Esophagus muscularis mucosa (tissue), 4 donors: ENCODE results near the gene SLC14A1. TPM values are rescaled to one million over a fixed set of nuclear protein-coding genes. Genes with fewer than 3 reads are reported as not detected.

Experiments used
- DNase-seq: peaks from one replicate; pipeline ENCODE4 v3.0.0-alpha.2; 2017; ENCODE audit errors: extremely low spot score
- H3K27ac ChIP-seq, 4 donors: fragments of 200-600 bp; sonication (generic); replicated peaks in 1 of 4; 1 replicate in 3 of 4; 2 replicates in 1 of 4; pipeline ENCODE4 v1.5.1; 2016 to 2019; ENCODE audit warnings: mild to moderate bottlenecking in 1 of 4
- H3K27me3 ChIP-seq, 4 donors: fragments of 200-600 bp; sonication (generic); one replicate each; pipeline versions ENCODE4 v1.5.1 to v1.6.0; 2016 to 2019
- H3K36me3 ChIP-seq, 4 donors: fragments of 200-600 bp; sonication (generic); one replicate each; pipeline ENCODE4 v1.5.1; 2016 to 2019
- H3K4me1 ChIP-seq, 4 donors: fragments of 200-600 bp; sonication (generic); one replicate each; pipeline ENCODE4 v1.5.1; 2016 to 2019
- H3K4me3 ChIP-seq, 4 donors: fragments of 200-600 bp; sonication (generic); 1 replicate in 2 of 4; 2 replicates in 2 of 4; pipeline ENCODE4 v1.5.1; 2016 to 2019; ENCODE audit warnings: mild to moderate bottlenecking in 4 of 4, moderate library complexity in 1 of 4
- H3K9me3 ChIP-seq, 4 donors: fragments of 200-600 bp; sonication (generic); 1 replicate in 3 of 4; 2 replicates in 1 of 4; pipeline ENCODE4 v1.5.1; 2016 to 2019
- EP300 ChIP-seq: sonication (generic); formaldehyde crosslinking; IDR thresholded peaks from one replicate; pipeline ENCODE4 v1.6.1; 2017; ENCODE audit warnings: antibody characterized with exemption
- POLR2A ChIP-seq: fragments of 450-650 bp; IDR thresholded peaks from one replicate; pipeline ENCODE4 v1.6.1; 2017; ENCODE audit warnings: antibody characterized with exemption, moderate library complexity, mild to moderate bottlenecking, low read depth
- POLR2AphosphoS5 ChIP-seq, 2 donors: sonication (generic); formaldehyde crosslinking; IDR thresholded peaks; one replicate each; pipeline ENCODE4 v1.6.1; 2017; ENCODE audit warnings: antibody characterized with exemption in 2 of 2
- WGBS: methylation state at CpG from one replicate; pipeline ENCODE4 v1.1.5; 2018; 5-methylcytosine and 5-hydroxymethylcytosine counted together
- intact Hi-C: fragments of 100-400 bp; cut with DNase I; formaldehyde crosslinking; loops from one replicate; pipeline ENCODE4 v1.15.1; 2023
- total RNA-seq, 4 donors: library from RNA; depleted of rRNA; stranded (reverse); fragments of >200 nt; gene quantifications; one replicate each; pipeline versions ENCODE4 v1.1.0 to v1.2.1, GENCODE V29; 2016
- TF ChIP-seq, protein P1 (sequence below), 3 experiments: fragments of 200-600 bp in 2 of 3; fragments of 450-650 bp in 1 of 3; sonication (generic) in 2 of 3; IDR thresholded peaks; one replicate each; pipeline ENCODE4 v1.5.1; 2017 to 2019; ENCODE audit warnings: antibody characterized with exemption in 3 of 3, mild to moderate bottlenecking in 2 of 3, moderate library complexity in 1 of 3

The SLC14A1 gene
- total RNA-seq = 1 to 10 TPM in 3 of 4 donors, under 1 TPM in 1; 0.42 to 4.8 (median 1.5) TPM

GRCh38 chr18:45723567-45724355, at the start of gene SLC14A1:
Gene SLC14A1, plus strand, starts transcription at chr18:45724181. Its CDS starts 6,140 bp downstream, at chr18:45730321.
- no peaks in the 10 kb centered on the region for H3K36me3 ChIP-seq
- peaks cover 0 to 3% (median 0%) of the 10 kb centered on the region in 4 donors for H3K4me1 ChIP-seq
- no peak within 1 kb of the TSS for H3K4me3 ChIP-seq
- DNase-seq = no peak
- TF ChIP-seq, protein P1, sequence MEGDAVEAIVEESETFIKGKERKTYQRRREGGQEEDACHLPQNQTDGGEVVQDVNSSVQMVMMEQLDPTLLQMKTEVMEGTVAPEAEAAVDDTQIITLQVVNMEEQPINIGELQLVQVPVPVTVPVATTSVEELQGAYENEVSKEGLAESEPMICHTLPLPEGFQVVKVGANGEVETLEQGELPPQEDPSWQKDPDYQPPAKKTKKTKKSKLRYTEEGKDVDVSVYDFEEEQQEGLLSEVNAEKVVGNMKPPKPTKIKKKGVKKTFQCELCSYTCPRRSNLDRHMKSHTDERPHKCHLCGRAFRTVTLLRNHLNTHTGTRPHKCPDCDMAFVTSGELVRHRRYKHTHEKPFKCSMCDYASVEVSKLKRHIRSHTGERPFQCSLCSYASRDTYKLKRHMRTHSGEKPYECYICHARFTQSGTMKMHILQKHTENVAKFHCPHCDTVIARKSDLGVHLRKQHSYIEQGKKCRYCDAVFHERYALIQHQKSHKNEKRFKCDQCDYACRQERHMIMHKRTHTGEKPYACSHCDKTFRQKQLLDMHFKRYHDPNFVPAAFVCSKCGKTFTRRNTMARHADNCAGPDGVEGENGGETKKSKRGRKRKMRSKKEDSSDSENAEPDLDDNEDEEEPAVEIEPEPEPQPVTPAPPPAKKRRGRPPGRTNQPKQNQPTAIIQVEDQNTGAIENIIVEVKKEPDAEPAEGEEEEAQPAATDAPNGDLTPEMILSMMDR (IDR thresholded peaks at IDR 0.05) = no peak
- TF ChIP-seq POLR2A (no peak), POLR2AphosphoS5 (IDR thresholded peaks at IDR 0.05) (no peak), EP300 (no peak)
- no peaks in the 10 kb centered on the region for H3K9me3 ChIP-seq
- peaks cover 0 to 12% (median 0%) of the 10 kb centered on the region in 4 donors for H3K27me3 ChIP-seq
- WGBS = 72% methylated on average over 6 of the region's 6 CpGs
- intact Hi-C loops = no loop called here
- H3K27ac ChIP-seq = no peak within 1 kb of the TSS

GRCh38 chr18:45677276-45677807, 46.6 kb upstream of the SLC14A1 start:
- Histone ChIP-seq H3K9me3 (no peaks in the 10 kb centered on the region), H3K4me1 (no peaks in the 10 kb centered on the region), H3K36me3 (no peaks in the 10 kb centered on the region), H3K4me3 (no peak overlapping the region), H3K27me3 (peaks cover 0 to 2% (median 0%) of the 10 kb centered on the region in 4 donors), H3K27ac (no peak overlapping the region)
- 88% methylated on average over 4 of the region's 4 CpGs for WGBS
- TF ChIP-seq POLR2A (no peak), EP300 (no peak), POLR2AphosphoS5 (IDR thresholded peaks at IDR 0.05) (no peak)
- TF ChIP-seq, protein P1 (IDR thresholded peaks at IDR 0.05) = no peak
- intact Hi-C loops = no loop called here
- DNase-seq = no peak

- H3K4me1 ChIP-seq = no peaks in the 10 kb centered on the region
- H3K9me3 ChIP-seq = no peaks in the 10 kb centered on the region
- TF ChIP-seq POLR2AphosphoS5 (IDR thresholded peaks at IDR 0.05) (no peak), EP300 (no peak), POLR2A (no peak)
- TF ChIP-seq, protein P1 (IDR thresholded peaks at IDR 0.05) = no peak
- H3K27me3 ChIP-seq = peaks cover 0 to 4% (median 0%) of the 10 kb centered on the region in 4 donors
- intact Hi-C loops = no loop called here
- no peak overlapping the region for H3K4me3 ChIP-seq
- 85% methylated on average over 4 of the region's 4 CpGs for WGBS
- no peak overlapping the region for H3K27ac ChIP-seq
- H3K36me3 ChIP-seq = no peaks in the 10 kb centered on the region
- DNase-seq = no peak
Measured at GRCh38 chr18:45678441-45678840, 45.5 kb upstream of the SLC14A1 start.

- WGBS = 76% methylated on average over 1 of the region's 1 CpG
- no peaks in the 10 kb centered on the region for H3K4me1 ChIP-seq
- no peak for TF ChIP-seq POLR2A
- H3K36me3 ChIP-seq = no peaks in the 10 kb centered on the region
- no peak for DNase-seq
- H3K9me3 ChIP-seq = no peaks in the 10 kb centered on the region
- peaks cover 0 to 4% (median 0%) of the 10 kb centered on the region in 4 donors for H3K27me3 ChIP-seq
- H3K27ac ChIP-seq = no peak overlapping the region
- no peak overlapping the region for H3K4me3 ChIP-seq
- intact Hi-C loops = no loop called here
Measured at GRCh38 chr18:45678850-45679249, 45.1 kb upstream of the SLC14A1 start.

DNA sequence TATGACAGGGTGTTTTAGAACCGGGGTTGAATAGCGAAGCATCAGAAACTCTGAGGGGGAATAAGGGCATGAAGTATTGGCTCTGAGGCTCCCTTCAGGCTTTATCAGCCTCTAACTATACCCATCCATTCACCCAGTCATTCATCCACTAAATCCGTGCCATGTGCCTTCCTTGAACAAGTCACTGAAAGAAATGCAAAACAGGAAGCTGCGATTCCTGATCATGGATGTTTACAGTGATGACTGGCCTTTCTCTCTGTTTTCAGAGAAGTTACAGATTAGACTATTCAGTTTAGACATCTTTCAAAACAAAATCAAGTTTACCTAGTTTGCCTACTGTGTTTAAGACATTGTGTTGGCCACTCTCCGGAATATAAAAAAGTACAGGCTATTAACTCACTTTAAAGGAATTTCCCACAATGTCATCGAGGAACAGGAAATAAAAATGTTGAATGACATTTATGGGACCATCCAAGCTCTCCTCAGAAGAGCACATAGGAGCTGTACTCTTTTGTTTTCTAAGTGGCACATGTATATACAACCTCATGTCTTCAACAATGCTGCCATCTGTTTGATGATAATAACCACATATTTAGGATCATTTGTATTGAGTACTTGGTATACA, 43.8 kb upstream of the SLC14A1 start:
- TF ChIP-seq, protein P1 (IDR thresholded peaks at IDR 0.05) = no peak
- TF ChIP-seq POLR2A (no peak), EP300 (no peak), POLR2AphosphoS5 (IDR thresholded peaks at IDR 0.05) (no peak)
- H3K4me1 ChIP-seq = no peaks in the 10 kb centered on the region
- DNase-seq = no peak
- H3K27me3 ChIP-seq = peaks cover 0 to 4% (median 0%) of the 10 kb centered on the region in 4 donors
- H3K9me3 ChIP-seq = no peaks in the 10 kb centered on the region
- H3K27ac ChIP-seq = no peak overlapping the region
- intact Hi-C loops = no loop called here
- no peak overlapping the region for H3K4me3 ChIP-seq
- H3K36me3 ChIP-seq = no peaks in the 10 kb centered on the region
- 83% methylated on average over 6 of the region's 6 CpGs for WGBS
